Endothelial cell of umbilical vein (primary cell): Measurements from ENCODE around the gene RIPOR3.

Experiments
- EZH2 ChIP-seq: IDR thresholded peaks from 2 replicates; pipeline ENCODE4 v1.6.1; 2012; ENCODE audit warnings: borderline replicate concordance, low read depth, mild to moderate bottlenecking, moderate library complexity, low read length, inconsistent platforms; ENCODE audit not compliant: severe bottlenecking
- MYC ChIP-seq: IDR thresholded peaks from one replicate; pipeline ENCODE4 v1.6.1; 2011; ENCODE audit warnings: mild to moderate bottlenecking, low read depth, low read length
- POLR2A ChIP-seq: IDR thresholded peaks from 2 replicates; pipeline ENCODE4 v1.6.1; 2012; ENCODE audit warnings: low read depth, mild to moderate bottlenecking, control low read depth, low read length
- POLR2AphosphoS5 ChIP-seq: IDR thresholded peaks from 2 replicates; pipeline ENCODE4 v1.6.1; 2012; ENCODE audit warnings: low read depth, mild to moderate bottlenecking, control low read depth, low read length, moderate library complexity; ENCODE audit not compliant: insufficient read depth
- TF ChIP-seq, protein P1 (sequence below), 2 donors: IDR thresholded peaks; 1 replicate in 1 of 2; 2 replicates in 1 of 2; pipeline ENCODE4 v1.5.1; 2011; ENCODE audit warnings: low read length in 2 of 2, mild to moderate bottlenecking in 2 of 2, moderate library complexity in 2 of 2, control low read depth in 1 of 2, inconsistent platforms in 1 of 2, low read depth in 1 of 2; ENCODE audit not compliant: insufficient read depth in 1 of 2; ENCODE audit errors: extremely low read depth in 1 of 2

DNA sequence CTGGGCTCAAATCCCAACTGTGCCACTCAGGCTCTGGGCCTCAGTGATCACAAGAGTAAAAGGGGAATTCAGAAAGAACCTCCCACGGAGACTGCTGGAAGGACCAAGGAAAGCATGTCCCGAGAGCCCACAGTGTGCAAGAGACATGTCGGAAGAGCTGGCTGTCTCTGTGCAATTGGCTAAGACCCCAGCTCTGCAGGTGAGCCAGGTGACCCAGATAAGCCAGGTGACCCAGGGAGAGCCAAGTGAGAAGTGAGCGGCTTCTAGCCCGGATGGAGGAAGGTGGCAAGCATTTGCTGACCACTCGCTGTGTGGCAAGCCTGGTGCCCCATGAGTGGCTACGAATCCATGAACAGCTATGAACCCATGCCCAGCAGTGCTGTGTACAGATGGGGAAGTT is 59.1 kb downstream of the RIPOR3 start:
- TF ChIP-seq, protein P1, sequence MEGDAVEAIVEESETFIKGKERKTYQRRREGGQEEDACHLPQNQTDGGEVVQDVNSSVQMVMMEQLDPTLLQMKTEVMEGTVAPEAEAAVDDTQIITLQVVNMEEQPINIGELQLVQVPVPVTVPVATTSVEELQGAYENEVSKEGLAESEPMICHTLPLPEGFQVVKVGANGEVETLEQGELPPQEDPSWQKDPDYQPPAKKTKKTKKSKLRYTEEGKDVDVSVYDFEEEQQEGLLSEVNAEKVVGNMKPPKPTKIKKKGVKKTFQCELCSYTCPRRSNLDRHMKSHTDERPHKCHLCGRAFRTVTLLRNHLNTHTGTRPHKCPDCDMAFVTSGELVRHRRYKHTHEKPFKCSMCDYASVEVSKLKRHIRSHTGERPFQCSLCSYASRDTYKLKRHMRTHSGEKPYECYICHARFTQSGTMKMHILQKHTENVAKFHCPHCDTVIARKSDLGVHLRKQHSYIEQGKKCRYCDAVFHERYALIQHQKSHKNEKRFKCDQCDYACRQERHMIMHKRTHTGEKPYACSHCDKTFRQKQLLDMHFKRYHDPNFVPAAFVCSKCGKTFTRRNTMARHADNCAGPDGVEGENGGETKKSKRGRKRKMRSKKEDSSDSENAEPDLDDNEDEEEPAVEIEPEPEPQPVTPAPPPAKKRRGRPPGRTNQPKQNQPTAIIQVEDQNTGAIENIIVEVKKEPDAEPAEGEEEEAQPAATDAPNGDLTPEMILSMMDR (IDR thresholded peaks at IDR 0.05; ENCODE audit: extremely low read depth in 1 of 2, insufficient read depth in 1 of 2, low read depth in 1 of 2, low read length in 2 of 2), result no peak
- no peak for TF ChIP-seq POLR2A
- TF ChIP-seq EZH2, result no peak
- TF ChIP-seq MYC, result no peak
- TF ChIP-seq POLR2AphosphoS5, result no peak
